Kidney (tissue), 14 donors: ENCODE results near the gene SUPT5H. TPM values are rescaled to one million over a fixed set of nuclear protein-coding genes. Genes with fewer than 3 reads are reported as not detected.

Experiments
- DNase-seq, 5 donors: peaks; one replicate each; pipeline ENCODE4 v3.0.0-alpha.2; 2013 to 2020
- FAIRE-seq: peaks from 2 replicates; lab custom pipeline; 2012; peaks lifted over from hg19 to GRCh38; lab: Jason Lieb, UNC
- H3K27ac ChIP-seq, 2 donors: one replicate each; pipeline ENCODE4 v1.7.0; 2013; ENCODE audit warnings: low read depth in 2 of 2, low read length in 2 of 2, inconsistent platforms in 1 of 2
- H3K27me3 ChIP-seq: one replicate; pipeline ENCODE4 v1.7.1; 2013; ENCODE audit warnings: low read length, inconsistent platforms; ENCODE audit not compliant: control insufficient read depth, insufficient read depth
- H3K36me3 ChIP-seq, 3 donors: one replicate each; pipeline versions ENCODE4 v1.7.0 to v1.7.1; 2013; ENCODE audit warnings: low read length in 3 of 3, control low read depth in 1 of 3, inconsistent platforms in 1 of 3; ENCODE audit not compliant: insufficient read depth in 3 of 3, control insufficient read depth in 2 of 3
- H3K4me1 ChIP-seq, 3 donors: one replicate each; pipeline versions ENCODE4 v1.7.0 to v1.7.1; 2013; ENCODE audit warnings: low read length in 3 of 3, inconsistent platforms in 1 of 3, low read depth in 1 of 3; ENCODE audit not compliant: control insufficient read depth in 2 of 3, insufficient read depth in 2 of 3
- H3K4me3 ChIP-seq, 3 donors: one replicate each; pipeline versions ENCODE4 v1.7.0 to v1.8.1; 2013; ENCODE audit warnings: low read length in 3 of 3, control low read depth in 1 of 3, inconsistent platforms in 1 of 3
- H3K9ac ChIP-seq, 3 donors: one replicate each; pipeline versions ENCODE4 v1.7.0 to v1.7.1; 2013; ENCODE audit warnings: low read length in 3 of 3, control low read depth in 1 of 3, inconsistent platforms in 1 of 3
- H3K9me3 ChIP-seq, 3 donors: one replicate each; pipeline versions ENCODE4 v1.7.0 to v1.7.1; 2013; ENCODE audit warnings: low read length in 3 of 3, control low read depth in 1 of 3, inconsistent platforms in 1 of 3; ENCODE audit not compliant: control insufficient read depth in 2 of 3, insufficient read depth in 1 of 3
- CTCF ChIP-seq: IDR thresholded peaks from 3 replicates; pipeline ENCODE4 v1.5.1; 2012; ENCODE audit warnings: mild to moderate bottlenecking, moderate library complexity, borderline replicate concordance; ENCODE audit not compliant: insufficient read depth; ENCODE audit errors: extremely low read depth
- intact Hi-C: fragments of 100-400 bp; cut with DNase I; formaldehyde crosslinking; loops from one replicate; pipeline ENCODE4 v1.11.1; 2022
- polyA plus RNA-seq: library from polyadenylated mRNA; stranded (reverse); fragments of 350-450 nt; fragmentation: Illumina TruSeq; extraction: RNeasy Lipid Tissue Mini Kit (QIAGEN cat#74804); gene quantifications from one replicate; pipeline ENCODE4 v1.2.3, GENCODE V29; 2014; ENCODE audit warnings: low read depth, low replicate concordance; ENCODE audit not compliant: insufficient read depth
- total RNA-seq: library from RNA; stranded (reverse); fragmentation: NEBNext Ultra II Directional; extraction: Animal tissue kit (Norgen Biotek cat#: 25700); gene quantifications from one replicate; pipeline ENCODE4 v1.2.1, GENCODE V29; 2021
- donor health status: control.
- donor health status: control.
- donor health status: control.
- donor health status: control.
- donor health status: control.
- donor health status: DM: yes; HTN: yes; CAD: no.
- donor health status: Normal renal cell carcinoma (clear cell type).

SUPT5H gene
- total and polyA plus RNA-seq, 2 donors from 2014 or later: 106 to 123 TPM

DNA sequence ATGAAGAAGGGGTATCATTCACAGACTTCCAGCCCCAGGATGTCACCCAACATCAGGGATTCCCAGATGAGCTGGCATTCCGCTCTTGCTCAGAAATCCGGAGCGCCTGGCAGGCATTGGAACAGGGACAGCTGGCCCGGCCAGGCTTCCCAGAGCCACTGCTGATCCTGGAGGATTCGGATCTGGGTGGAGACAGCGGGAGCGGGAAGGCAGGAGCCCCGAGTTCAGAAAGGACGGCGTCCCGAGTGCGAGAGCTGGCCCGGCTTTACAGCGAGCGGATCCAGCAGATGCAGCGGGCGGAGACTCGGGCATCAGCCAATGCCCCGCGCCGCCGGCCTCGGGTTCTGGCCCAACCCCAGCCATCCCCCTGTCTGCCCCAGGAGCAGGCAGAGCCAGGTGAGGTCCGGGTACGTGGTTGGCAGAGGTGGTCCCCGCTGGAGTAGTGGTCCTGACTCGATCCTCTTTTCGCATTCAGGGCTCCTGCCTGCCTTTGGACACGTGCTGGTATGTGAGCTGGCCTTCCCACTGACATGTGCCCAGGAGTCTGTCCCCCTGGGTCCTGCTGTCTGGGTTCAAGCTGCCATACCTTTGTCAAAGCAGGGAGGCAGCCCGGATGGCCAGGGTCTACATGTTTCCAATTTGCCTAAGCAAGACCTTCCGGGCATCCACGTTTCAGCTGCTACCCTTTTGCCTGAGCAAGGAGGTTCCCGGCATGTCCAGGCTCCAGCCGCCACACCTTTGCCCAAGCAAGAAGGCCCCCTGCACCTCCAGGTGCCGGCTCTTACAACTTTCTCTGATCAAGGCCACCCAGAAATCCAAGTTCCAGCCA, 21.9 kb upstream of the SUPT5H start:
- DNase-seq (no peak), FAIRE-seq (no peak)
- no peak for TF ChIP-seq CTCF
- Histone ChIP-seq H3K9ac (no peak overlapping the region), H3K9me3 (no peaks in the 10 kb centered on the region), H3K4me1 (peaks cover 0 to 2% (median under 1%) of the 10 kb centered on the region in 3 donors), H3K27me3 (no peaks in the 10 kb centered on the region), H3K4me3 (no peak overlapping the region), H3K36me3 (peaks cover 0 to 8% (median 2%) of the 10 kb centered on the region in 3 donors), H3K27ac (no peak overlapping the region)
- intact Hi-C loops: no loop called here

GRCh38 chr19:39424934-39425333, 20.4 kb upstream of the SUPT5H start:
- Histone ChIP-seq H3K4me1 (peaks cover 0 to 5% (median 3%) of the 10 kb centered on the region in 3 donors), H3K27ac (no peak overlapping the region), H3K4me3 (no peak overlapping the region), H3K9me3 (no peaks in the 10 kb centered on the region), H3K9ac (no peak overlapping the region), H3K36me3 (peaks cover 0 to 3% (median 0%) of the 10 kb centered on the region in 3 donors), H3K27me3 (no peaks in the 10 kb centered on the region)
- TF ChIP-seq CTCF: no peak
- intact Hi-C loops: no loop called here
- DNase-seq: no peak
- FAIRE-seq: no peak

GRCh38 chr19:39425744-39426143, 19.6 kb upstream of the SUPT5H start:
- no peak for FAIRE-seq
- Histone ChIP-seq H3K36me3 (no peaks in the 10 kb centered on the region), H3K4me3 (no peak overlapping the region), H3K27ac (no peak overlapping the region), H3K9ac (no peak overlapping the region), H3K4me1 (peaks cover 0 to 5% (median 3%) of the 10 kb centered on the region in 3 donors), H3K9me3 (no peaks in the 10 kb centered on the region), H3K27me3 (no peaks in the 10 kb centered on the region)
- intact Hi-C loops: no loop called here
- DNase-seq: no peak
- TF ChIP-seq CTCF: no peak
